H9 (cell line): Measurements from ENCODE around the gene FUT8. TPM values are rescaled to one million over a fixed set of nuclear protein-coding genes. Genes with fewer than 3 reads are reported as not detected.

Source experiments
- DNase-seq: peaks from one replicate; pipeline ENCODE4 v3.0.0-alpha.2; 2017
- H2AFZ ChIP-seq: one replicate; pipeline ENCODE4 v1.6.1; 2013; ENCODE audit warnings: mild to moderate bottlenecking, low read length, control low read depth, moderate library complexity
- H2AK5ac ChIP-seq: 2 replicates; pipeline ENCODE4 v1.6.1; 2013; ENCODE audit warnings: low read length, control low read depth, mixed read lengths; ENCODE audit not compliant: insufficient read length
- H2BK120ac ChIP-seq: one replicate; pipeline ENCODE4 v1.6.1; 2013; ENCODE audit warnings: low read depth, mild to moderate bottlenecking, low read length, control low read depth, inconsistent platforms; ENCODE audit not compliant: poor library complexity, severe bottlenecking
- H2BK12ac ChIP-seq: 2 replicates; pipeline ENCODE4 v1.6.1; 2013; ENCODE audit warnings: low read length, control low read depth, mixed read lengths, low read depth; ENCODE audit not compliant: insufficient read length
- H2BK15ac ChIP-seq: 2 replicates; pipeline ENCODE4 v1.6.1; 2013; ENCODE audit warnings: low read depth, low read length, control low read depth
- H2BK20ac ChIP-seq: one replicate; pipeline ENCODE4 v1.6.1; 2013; ENCODE audit warnings: low read depth, mild to moderate bottlenecking, low read length, control low read depth, inconsistent platforms; ENCODE audit not compliant: poor library complexity, severe bottlenecking
- H2BK5ac ChIP-seq: 2 replicates; pipeline ENCODE4 v1.6.1; 2013; ENCODE audit warnings: low read length, control low read depth, mixed read lengths; ENCODE audit not compliant: insufficient read length
- H3K14ac ChIP-seq: 2 replicates; pipeline ENCODE4 v1.6.1; 2013; ENCODE audit warnings: low read length, control low read depth; ENCODE audit not compliant: insufficient read depth
- H3K18ac ChIP-seq: 2 replicates; pipeline ENCODE4 v1.6.1; 2013; ENCODE audit warnings: low read depth, mild to moderate bottlenecking, mixed read lengths, low read length, control low read depth; ENCODE audit not compliant: insufficient read length
- H3K23ac ChIP-seq: 2 replicates; pipeline ENCODE4 v1.6.1; 2013; ENCODE audit warnings: low read length, control low read depth, mixed read lengths, low read depth; ENCODE audit not compliant: insufficient read length
- H3K23me2 ChIP-seq: 2 replicates; pipeline ENCODE4 v1.6.1; 2013; ENCODE audit warnings: low read depth, mild to moderate bottlenecking, mixed read lengths, low read length, control low read depth; ENCODE audit not compliant: insufficient read length, poor library complexity, severe bottlenecking
- H3K27ac ChIP-seq: 2 replicates; pipeline ENCODE4 v1.5.1; 2013; ENCODE audit warnings: low read length, control low read depth, mixed read lengths, low read depth; ENCODE audit not compliant: insufficient read length
- H3K27me3 ChIP-seq: 2 replicates; pipeline ENCODE4 v1.6.1; 2013; ENCODE audit warnings: low read length, control low read depth, inconsistent platforms; ENCODE audit not compliant: insufficient read depth
- H3K4ac ChIP-seq: 2 replicates; pipeline ENCODE4 v1.6.1; 2013; ENCODE audit warnings: low read depth, mild to moderate bottlenecking, control low read depth, inconsistent platforms, low read length, moderate library complexity
- H3K4me1 ChIP-seq: 2 replicates; pipeline ENCODE4 v1.6.1; 2013; ENCODE audit warnings: low read length, control low read depth, inconsistent platforms; ENCODE audit not compliant: insufficient read depth
- H3K4me2 ChIP-seq: 2 replicates; pipeline ENCODE4 v1.6.1; 2013; ENCODE audit warnings: low read length, control low read depth, mixed read lengths; ENCODE audit not compliant: insufficient read length, insufficient read depth
- H3K56ac ChIP-seq: 2 replicates; pipeline ENCODE4 v1.6.1; 2013; ENCODE audit warnings: low read depth, mild to moderate bottlenecking, mixed read lengths, low read length, control low read depth; ENCODE audit not compliant: insufficient read length
- H3K79me1 ChIP-seq: 2 replicates; pipeline ENCODE4 v1.6.1; 2013; ENCODE audit warnings: low read depth, mild to moderate bottlenecking, moderate library complexity, low read length, control low read depth, inconsistent platforms; ENCODE audit not compliant: insufficient read depth, poor library complexity, severe bottlenecking
- H3K79me2 ChIP-seq: 2 replicates; pipeline ENCODE4 v1.6.1; 2013; ENCODE audit warnings: low read length, control low read depth, inconsistent platforms; ENCODE audit not compliant: insufficient read depth
- H3K9ac ChIP-seq: 2 replicates; pipeline ENCODE4 v1.6.1; 2013; ENCODE audit warnings: low read length, control low read depth, mixed read lengths; ENCODE audit not compliant: insufficient read length; ENCODE audit errors: extremely low read depth
- H3K9me3 ChIP-seq: one replicate; pipeline ENCODE4 v1.6.1; 2013; ENCODE audit warnings: low read depth, low read length, inconsistent platforms; ENCODE audit not compliant: control insufficient read depth
- H3T11ph ChIP-seq: one replicate; pipeline ENCODE4 v1.6.1; 2013; ENCODE audit warnings: mild to moderate bottlenecking, low read length, control low read depth, inconsistent platforms
- H4K20me1 ChIP-seq: one replicate; pipeline ENCODE4 v1.6.1; 2013; ENCODE audit not compliant: control insufficient read depth, insufficient read length, insufficient read depth
- H4K5ac ChIP-seq: 2 replicates; pipeline ENCODE4 v1.6.1; 2013; ENCODE audit warnings: low read depth, mild to moderate bottlenecking, mixed read lengths, low read length, control low read depth; ENCODE audit not compliant: insufficient read length
- H4K8ac ChIP-seq: replicated peaks from 2 replicates; pipeline ENCODE4 v1.6.1; 2013; ENCODE audit warnings: low read length, control low read depth, mixed read lengths, low read depth; ENCODE audit not compliant: insufficient read length
- H4K91ac ChIP-seq: 2 replicates; pipeline ENCODE4 v1.6.1; 2013; ENCODE audit warnings: low read depth, mild to moderate bottlenecking, moderate library complexity, mixed read lengths, low read length, control low read depth; ENCODE audit not compliant: insufficient read length
- H3K27ac Mint-ChIP-seq, 3 experiments: 2 replicates in 2 of 3; 3 replicates in 1 of 3; pipeline ENCODE4 v1.8.0; 2020 to 2021; ENCODE audit warnings: mixed read lengths in 3 of 3, mild to moderate bottlenecking in 1 of 3, moderate library complexity in 1 of 3
- H3K27me3 Mint-ChIP-seq: 2 replicates; pipeline ENCODE4 v1.8.0; 2021; ENCODE audit warnings: low read depth, mild to moderate bottlenecking, moderate library complexity, mixed read lengths
- H3K36me3 Mint-ChIP-seq, 3 experiments: 2 replicates in 2 of 3; 3 replicates in 1 of 3; pipeline ENCODE4 v1.8.0; 2020 to 2021; ENCODE audit warnings: low read depth in 3 of 3, mixed read lengths in 3 of 3; ENCODE audit not compliant: insufficient read depth in 1 of 3
- H3K4me1 Mint-ChIP-seq, 2 experiments: 2 replicates each; pipeline ENCODE4 v1.8.0; 2020; ENCODE audit warnings: mixed read lengths in 2 of 2
- H3K4me3 Mint-ChIP-seq, 2 experiments: 2 replicates in 1 of 2; 3 replicates in 1 of 2; pipeline ENCODE4 v1.8.0; 2020 to 2021; ENCODE audit warnings: mild to moderate bottlenecking in 2 of 2, mixed read lengths in 2 of 2, moderate library complexity in 1 of 2
- H3K9me3 Mint-ChIP-seq, 2 experiments: 2 replicates in 1 of 2; 3 replicates in 1 of 2; pipeline ENCODE4 v1.8.0; 2020; ENCODE audit warnings: mild to moderate bottlenecking in 2 of 2, mixed read lengths in 2 of 2, moderate library complexity in 1 of 2
- CTCF ChIP-seq: fragments of 200-600 bp; sonication (generic); conservative IDR thresholded peaks from 3 replicates; pipeline ENCODE4 v1.8.0; 2021; ENCODE audit warnings: antibody characterized with exemption, mild to moderate bottlenecking
- WGBS: extraction: QIAGEN DNeasy Blood & Tissue Kit; methylation state at CpG from one replicate; pipeline ENCODE4 v1.1.7; 2013; ENCODE audit warnings: missing lambda C conversion rate, low lambda C conversion rate, mixed read lengths; ENCODE audit not compliant: insufficient read length; ENCODE audit errors: extremely low coverage; 5-methylcytosine and 5-hydroxymethylcytosine counted together
- total RNA-seq: library from RNA; stranded (reverse); gene quantifications from 2 replicates; pipeline ENCODE4 v1.2.1, GENCODE V29; 2021

Gene FUT8
- total RNA-seq, 1 experiment from 2014 or later: 44.3 TPM

DNA sequence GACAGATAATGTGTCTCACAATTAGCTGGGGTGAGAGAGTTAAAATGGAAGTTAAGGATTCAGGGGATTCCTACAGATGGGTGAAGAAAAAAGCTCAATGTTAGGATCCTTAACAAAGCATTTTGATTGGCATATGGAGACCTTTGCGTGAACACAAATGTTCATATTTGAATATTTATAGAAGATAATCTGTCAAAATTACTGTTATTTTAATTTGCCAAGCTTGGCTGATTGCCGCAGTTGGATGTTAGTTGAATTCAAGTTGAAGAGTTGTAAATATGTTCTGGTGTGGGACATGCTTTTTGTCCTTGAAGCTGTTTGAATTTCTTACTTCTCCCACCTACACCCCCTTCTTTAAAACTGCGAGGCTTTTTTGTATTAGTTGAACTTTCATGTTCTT lies 91.2 kb downstream of the FUT8 start:
- H4K91ac ChIP-seq: no peak overlapping the region
- H3K4me1 Mint-ChIP-seq: peaks cover 12 to 17% of the 10 kb centered on the region in 2 experiments
- no peak overlapping the region for H2BK12ac ChIP-seq
- no peak overlapping the region for H2AK5ac ChIP-seq
- H3T11ph ChIP-seq: no peak overlapping the region
- H4K8ac ChIP-seq: no peak overlapping the region
- H3K4me1 ChIP-seq: no peaks in the 10 kb centered on the region
- H4K20me1 ChIP-seq: no peaks in the 10 kb centered on the region
- DNase-seq: no peak
- no peak overlapping the region for H3K27ac ChIP-seq
- no peaks in the 10 kb centered on the region for H3K79me1 ChIP-seq
- no peaks in the 10 kb centered on the region for H3K9me3 ChIP-seq
- H3K27me3 Mint-ChIP-seq: peaks cover 77% of the 10 kb centered on the region
- H4K5ac ChIP-seq: no peak overlapping the region
- H2AFZ ChIP-seq: no peak overlapping the region
- H3K14ac ChIP-seq: no peak overlapping the region
- no peak overlapping the region for H3K18ac ChIP-seq
- H3K4me3 Mint-ChIP-seq: no peak overlapping the region
- WGBS: no CpG with 5 or more reads among the region's 3 CpGs
- H3K9ac ChIP-seq: no peak overlapping the region
- no peak overlapping the region for H3K27ac Mint-ChIP-seq
- no peak for TF ChIP-seq CTCF
- H3K56ac ChIP-seq: no peak overlapping the region
- H3K4ac ChIP-seq: no peak overlapping the region
- no peak overlapping the region for H2BK5ac ChIP-seq
- no peak overlapping the region for H2BK120ac ChIP-seq
- H2BK20ac ChIP-seq: no peak overlapping the region
- H3K23me2 ChIP-seq: no peaks in the 10 kb centered on the region
- no peak overlapping the region for H3K4me2 ChIP-seq
- H3K36me3 Mint-ChIP-seq: peaks cover 2 to 4% (median 2%) of the 10 kb centered on the region in 3 experiments; a peak in 4 of 7 replicates
- H2BK15ac ChIP-seq: no peak overlapping the region
- no peak overlapping the region for H3K23ac ChIP-seq
- H3K79me2 ChIP-seq: no peaks in the 10 kb centered on the region
- H3K9me3 Mint-ChIP-seq: peaks cover 7 to 15% of the 10 kb centered on the region in 2 experiments; a peak in 4 of 5 replicates
- H3K27me3 ChIP-seq: peaks cover 22% of the 10 kb centered on the region; the same call in 1 of the 2 replicates
